Measurements from ENCODE around the gene CRYAA.

- no peak for TF ChIP-seq POLR2A (IDR thresholded peaks at IDR 0.05)
- no peak for TF ChIP-seq CTCF (IDR thresholded peaks at IDR 0.05)
Observed at GRCh38 chr21:43195121-43196021, 26.6 kb downstream of the CRYAA start.
